NK-92 (cell line): ENCODE data around the gene CAST.
"Not testable (repeated sequence)": the region's sequence is repeated elsewhere in the genome, so short reads cannot be mapped to it uniquely, and the experiment has no call there.

Source experiments
- DNase-seq: peaks from one replicate; lab custom pipeline; 2025; ENCODE audit not compliant: unreplicated experiment; lab: John Stamatoyannopoulos, UW

CAST gene, protein sequence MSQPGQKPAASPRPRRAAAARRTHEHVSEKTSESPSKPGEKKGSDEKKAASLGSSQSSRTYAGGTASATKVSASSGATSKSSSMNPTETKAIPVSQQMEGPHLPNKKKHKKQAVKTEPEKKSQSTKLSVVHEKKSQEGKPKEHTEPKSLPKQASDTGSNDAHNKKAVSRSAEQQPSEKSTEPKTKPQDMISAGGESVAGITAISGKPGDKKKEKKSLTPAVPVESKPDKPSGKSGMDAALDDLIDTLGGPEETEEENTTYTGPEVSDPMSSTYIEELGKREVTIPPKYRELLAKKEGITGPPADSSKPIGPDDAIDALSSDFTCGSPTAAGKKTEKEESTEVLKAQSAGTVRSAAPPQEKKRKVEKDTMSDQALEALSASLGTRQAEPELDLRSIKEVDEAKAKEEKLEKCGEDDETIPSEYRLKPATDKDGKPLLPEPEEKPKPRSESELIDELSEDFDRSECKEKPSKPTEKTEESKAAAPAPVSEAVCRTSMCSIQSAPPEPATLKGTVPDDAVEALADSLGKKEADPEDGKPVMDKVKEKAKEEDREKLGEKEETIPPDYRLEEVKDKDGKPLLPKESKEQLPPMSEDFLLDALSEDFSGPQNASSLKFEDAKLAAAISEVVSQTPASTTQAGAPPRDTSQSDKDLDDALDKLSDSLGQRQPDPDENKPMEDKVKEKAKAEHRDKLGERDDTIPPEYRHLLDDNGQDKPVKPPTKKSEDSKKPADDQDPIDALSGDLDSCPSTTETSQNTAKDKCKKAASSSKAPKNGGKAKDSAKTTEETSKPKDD

DNA sequence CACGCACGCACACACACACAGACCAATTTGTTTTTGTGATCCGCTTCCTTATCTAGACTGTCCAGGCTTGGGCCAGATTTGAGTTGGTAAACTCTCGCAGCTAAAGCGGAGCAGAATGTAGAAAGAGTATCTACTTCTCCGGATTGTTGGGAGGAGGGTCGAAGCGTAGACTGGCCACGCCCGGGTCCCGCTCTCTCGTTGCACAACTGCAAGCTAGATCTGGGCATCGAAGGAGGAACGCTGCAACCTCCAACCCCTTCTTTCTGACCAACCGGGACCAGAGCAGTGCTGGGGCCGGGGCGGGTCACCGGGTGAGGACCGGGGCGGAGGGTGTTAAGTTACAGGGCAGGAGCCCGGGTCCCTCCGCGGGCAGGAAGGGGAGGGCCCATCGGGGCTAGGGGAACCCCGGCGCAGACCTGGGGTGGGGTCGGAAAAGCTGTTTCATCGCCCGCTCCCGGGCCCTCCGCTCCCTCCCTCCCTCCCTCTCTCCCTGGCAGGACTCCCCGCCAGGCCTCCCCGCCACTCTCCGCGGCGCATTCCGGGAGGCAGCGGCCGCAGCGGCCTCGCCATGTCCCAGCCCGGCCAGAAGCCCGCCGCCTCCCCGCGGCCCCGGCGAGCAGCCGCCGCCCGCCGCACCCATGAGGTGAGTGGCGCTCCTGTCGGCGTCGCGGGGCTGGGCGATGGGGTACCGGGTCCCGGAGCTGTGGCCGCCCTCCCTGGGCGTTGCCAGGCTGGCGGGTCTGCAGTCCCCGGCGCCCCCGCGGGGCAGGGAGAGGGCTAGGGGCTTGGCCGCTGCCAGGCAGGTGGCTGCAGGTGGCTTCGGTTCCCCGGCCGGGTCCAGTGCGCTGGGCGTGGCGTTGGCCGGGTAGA lies at the start of gene CAST:
Gene CAST (plus strand): TSS at position 522 of the 870 bp plus-strand sequence. CDS start 47 bp downstream, at position 569.
- no peak for DNase-seq

DNA sequence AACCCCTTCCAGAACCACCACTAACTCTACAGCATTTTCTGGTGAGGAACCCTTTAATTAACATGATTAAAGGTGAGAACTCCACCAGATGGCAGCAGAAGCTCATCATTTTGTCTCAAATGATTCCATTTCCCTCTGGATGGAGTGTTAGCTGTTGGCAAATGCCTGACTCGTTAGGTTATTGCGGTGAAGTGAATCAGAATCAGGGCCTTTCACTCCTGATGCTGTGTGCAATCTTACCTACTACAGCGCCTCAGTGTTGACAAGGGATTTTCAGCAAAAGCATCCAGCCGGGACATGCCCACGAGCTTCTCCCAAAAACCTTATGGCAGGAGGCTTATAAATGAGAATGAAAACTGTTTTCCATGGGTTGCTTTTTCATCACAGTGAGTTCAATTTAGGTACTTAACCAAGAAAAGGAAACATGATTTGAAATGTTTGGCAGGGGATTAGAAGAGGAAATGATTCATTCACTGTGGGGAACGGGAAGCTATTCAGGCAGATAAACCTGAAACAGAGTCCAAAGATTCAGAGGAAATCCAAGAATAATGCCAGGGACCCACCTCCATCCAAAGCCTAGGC lies 48.0 kb upstream of the CAST start:
- no peak for DNase-seq

DNA sequence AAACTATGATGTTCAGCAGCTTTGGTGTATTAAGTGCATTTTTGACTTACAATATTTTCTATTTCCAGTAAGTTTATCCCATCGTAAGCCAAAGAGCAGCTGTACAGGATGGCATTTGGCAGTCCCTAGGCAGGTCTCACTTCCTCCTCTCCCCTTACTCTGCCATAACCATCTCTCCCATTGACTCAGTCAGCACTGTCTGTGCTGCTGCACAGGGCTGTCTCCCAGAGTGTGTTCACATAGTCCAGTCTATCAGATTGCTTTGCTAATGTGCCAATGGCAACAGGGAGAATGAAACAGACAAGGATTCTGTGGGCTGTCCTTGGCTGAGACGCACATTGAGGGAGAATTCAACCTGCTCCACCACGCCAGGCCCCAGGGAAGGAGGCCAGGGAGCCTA lies 47.0 kb upstream of the CAST start:
- no peak for DNase-seq

DNA sequence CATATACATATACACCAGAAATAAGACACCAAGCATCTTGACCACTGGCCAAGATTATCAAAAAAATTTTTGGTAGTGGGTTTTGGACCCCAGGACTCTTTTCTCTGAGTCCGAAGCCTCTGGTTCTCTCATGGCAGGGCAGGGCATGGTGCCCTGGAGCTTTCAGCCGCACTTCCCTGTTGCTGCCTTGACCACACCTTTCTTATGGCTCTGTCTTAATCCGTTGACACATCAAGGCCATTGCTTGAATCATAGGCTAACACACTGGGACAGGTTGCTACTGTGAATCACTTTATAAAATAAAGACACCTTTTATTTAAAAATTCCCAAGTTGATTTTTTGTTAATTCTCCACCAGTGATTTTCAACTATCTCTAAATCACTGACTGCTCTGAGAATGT lies 45.4 kb upstream of the CAST start:
- DNase-seq, result no peak

DNA sequence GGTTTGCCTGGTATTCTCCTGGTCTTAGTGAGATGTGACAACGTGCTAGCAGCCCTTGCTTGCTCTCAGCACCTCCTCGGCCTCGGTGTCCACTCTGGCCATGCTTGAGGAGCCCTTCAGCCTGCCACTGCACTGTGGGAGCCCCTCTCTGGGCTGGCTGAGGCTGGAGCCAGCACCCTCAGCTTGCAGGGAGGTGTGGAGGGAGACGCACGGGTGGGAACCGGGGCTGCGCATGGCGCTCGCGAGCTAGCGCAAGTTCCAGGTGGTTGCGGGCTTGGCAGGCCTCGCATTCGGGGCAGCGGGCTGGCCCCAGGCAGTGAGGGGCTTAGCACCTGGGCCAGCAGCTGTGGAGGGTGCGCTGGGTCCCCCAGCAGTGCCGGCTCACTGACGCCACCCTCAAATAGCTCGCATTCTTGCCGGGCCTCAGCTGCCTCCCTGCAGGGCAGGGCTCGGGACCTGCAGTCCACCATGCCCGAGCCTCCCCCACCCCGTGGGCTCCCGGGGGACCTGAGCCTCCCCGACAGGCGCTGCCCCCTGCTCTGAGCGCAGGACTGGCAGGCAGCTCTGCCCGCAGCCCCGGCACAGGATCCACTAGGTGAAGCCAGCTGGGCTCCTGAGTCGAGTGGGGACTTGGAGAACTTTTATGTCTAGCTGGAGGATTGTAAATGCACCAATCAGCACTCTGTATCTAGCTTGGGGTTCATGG lies 43.7 kb upstream of the CAST start:
- DNase-seq, result not testable (repeated sequence)

DNA sequence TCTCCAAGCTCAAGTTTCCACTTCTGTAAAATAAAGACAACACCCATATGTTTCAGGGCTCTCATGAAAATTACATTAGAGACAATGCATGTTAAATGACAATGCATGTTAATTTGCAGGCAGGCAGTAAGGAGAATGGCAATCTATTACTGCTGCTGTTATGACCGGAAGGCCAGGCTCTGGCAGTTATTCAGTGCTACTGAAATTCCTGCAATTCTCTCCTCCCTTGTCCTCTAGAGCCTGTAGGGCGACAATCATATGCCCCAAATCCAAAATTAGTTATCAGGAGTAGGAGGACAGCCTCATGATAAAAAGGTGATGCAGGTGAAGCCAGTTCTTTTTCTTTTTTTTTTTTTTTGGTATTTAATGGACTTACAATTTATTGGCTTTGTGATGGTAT lies 42.2 kb upstream of the CAST start:
- DNase-seq, result no peak

DNA sequence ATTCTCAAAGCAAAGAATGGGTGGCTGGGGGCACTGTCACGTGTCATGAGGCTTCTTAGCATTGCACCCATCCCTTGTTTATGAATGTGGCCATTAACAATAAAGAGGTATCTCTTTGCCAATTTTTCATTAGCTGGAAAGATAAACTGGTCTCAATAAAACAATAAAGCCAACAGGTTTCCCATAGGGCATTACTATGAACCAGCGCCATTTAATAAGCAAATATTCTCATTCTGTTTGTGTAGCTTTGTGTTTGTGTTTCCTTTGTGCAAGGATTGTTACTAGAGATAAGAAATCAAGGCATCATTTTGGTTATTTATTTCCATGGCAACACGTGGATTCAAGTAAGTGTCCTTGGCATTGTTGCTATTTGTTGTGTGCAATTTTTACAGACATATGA lies 37.6 kb upstream of the CAST start:
- no peak for DNase-seq

DNA sequence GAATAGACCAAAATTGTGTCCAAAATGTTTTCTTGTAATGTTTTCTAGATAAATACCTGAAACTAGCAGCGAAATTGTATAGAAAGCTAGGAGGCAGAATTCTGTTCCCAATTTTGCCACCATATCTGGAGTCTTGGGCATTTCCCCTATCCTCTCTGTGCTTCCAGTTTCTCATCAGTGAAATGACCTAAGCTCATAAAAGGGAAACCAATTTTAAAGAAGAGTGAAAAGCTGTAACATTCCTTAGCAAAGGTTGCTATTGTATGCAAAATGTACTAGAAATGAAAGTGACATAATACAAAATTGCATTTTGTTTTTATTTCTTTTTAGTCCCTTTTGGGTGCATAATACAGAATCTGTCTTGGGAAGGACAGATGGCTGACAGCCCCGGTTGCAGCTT lies 36.8 kb upstream of the CAST start:
- DNase-seq, result no peak

DNA sequence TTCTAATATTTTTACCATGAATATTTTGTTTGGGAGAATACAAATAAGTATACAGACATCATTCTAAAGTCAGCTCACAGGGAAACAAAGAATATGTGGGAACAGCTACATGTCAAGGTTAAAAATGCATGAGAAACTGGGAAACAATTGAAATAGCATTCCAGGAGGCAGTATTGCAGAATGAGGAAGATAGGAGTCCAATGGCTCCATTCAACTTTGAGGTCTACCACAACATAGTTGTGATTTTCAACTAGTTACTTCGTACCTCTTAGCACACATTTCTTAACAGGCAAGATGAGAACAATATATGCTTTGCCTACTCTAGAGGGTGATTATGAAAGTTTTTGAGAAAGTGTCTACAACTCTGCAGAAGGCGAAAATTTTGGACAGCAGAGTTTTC lies 35.2 kb upstream of the CAST start:
- no peak for DNase-seq

DNA sequence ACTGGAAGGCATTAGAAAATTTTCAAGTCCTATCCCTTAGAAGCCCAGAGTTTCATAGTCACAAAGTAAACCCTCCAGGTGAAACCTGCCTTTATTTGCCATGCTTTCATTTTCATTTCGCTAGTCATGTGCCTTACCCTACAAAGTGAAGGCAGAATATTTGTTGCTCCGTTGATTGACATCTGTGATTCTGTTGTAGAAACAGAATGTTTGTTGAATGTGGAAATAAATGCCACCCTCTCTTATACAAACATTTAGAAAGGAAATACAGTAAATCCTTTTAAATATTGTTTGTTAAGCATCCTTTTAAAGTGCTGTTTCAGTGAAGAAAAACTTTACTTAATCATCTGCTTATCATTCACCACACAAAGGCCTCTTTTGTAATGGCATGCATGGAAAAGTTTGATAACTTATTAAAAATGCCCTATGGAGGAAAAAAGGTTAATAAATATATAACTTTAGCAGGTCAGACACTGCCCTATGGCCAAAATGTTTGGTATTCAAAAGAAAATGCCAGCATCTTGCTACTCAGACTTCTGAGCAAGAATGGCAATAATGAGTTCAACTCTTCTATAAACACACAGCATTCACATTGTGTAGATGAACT lies 34.3 kb upstream of the CAST start:
- no peak for DNase-seq

DNA sequence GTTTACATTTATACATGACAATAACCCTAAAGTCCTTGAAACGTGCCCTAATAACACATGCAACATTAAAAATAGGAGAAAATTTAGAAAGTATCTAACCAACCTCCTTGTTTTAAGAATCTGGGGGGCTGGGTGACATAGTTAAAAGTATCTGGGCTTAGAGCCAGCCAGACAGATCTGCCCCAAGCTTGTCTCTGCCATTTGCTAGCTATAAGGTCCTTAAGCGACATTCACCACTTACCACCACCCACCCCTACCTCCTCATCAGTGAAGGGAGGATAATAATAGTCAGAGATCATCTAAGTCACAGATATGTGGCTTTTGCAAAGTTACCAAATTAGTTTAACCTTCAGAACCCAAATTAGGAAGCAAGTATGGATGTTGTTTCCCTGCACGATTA lies 33.8 kb upstream of the CAST start:
- no peak for DNase-seq

DNA sequence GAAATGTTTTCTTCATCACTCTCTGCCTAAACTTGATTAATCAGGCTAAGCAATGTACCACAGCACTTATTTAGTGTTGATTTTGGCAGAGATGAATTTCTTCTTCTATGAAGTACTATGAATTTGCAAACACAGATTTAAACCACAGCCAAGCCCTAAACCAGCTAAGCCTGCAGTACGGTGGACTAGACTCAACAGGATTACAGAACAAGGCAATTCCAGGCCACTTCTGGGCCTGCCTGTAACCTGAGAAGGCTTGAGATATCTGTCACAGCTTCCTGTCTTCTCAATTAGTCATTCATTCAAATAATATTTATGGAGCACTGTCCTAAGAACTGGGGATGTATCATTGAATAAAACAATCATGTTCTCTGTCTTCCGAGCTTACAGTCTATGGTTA lies 32.4 kb upstream of the CAST start:
- DNase-seq, result no peak

DNA sequence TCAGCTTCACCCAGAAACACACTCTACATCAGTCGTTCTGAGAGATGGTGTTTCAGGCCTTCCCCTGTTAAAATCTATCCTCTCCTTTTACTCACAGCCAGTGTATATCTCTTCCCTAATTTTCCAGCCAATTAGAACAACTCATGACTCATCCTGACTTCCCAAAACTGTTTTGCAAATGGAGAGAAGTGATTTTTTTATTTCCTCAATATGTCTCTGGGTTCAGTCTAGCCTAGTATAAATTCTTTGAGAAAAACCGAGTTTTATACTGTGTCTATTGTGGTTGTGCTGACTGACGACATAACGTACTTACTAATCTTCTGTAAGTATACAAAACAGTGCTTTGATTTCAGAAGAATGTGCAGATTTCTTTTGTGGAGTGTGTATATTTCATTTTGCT lies 28.4 kb upstream of the CAST start:
- DNase-seq, result no peak

DNA sequence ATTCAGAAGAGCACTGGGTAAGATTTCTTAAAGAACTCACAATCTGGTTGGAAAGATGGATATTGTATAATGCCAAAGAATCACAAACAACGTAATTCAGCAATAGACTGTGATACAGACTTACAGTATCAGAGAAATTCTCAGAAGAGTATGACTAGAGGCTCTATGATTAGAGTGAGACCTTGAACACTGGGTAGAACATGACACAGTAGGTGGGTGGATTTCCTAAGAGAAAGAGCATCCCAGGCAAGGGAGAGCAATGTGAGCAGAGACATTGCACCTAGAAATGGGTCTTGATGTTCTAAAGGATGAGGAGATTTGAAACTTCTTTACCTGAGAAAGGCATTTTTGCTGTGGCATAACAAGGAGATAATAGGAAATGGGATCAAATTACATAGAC lies 27.3 kb upstream of the CAST start:
- DNase-seq, result no peak

DNA sequence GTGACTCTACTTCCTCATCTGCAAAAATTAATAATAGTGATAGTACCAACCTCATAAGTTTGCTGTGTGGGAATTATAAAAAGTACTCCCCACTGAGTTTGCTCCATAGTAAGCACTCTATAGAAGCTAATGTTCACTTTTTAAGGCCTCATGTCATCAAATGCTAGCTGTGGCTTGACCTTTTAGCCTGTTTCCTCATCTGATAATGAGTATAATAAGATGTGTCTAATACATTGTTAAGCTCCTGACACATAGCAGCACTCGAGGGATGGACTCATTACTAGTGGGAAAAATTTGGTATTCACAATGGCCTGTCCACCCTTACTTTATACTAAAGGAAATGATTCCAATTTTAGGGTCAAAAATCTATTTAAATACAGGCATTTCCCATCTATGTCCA lies 26.1 kb upstream of the CAST start:
- no peak for DNase-seq

DNA sequence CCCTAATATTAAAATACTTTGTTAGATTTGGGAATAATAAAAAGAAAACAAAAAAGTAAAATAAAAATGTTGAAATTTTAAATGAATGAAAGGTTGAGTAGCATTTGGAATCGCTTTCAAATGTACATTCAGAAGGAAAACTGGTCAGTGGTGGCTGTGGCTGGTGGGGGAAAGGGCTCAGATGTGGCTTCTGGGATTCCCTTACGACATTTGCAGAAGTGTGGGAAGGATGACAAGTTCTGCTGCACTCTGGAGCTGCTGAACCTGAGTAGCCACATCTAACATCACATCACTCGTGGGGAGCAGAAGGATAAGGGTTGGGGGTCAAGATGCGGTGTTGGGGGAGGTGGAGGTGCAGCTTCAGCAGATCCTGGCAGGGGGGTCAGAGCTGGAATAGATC lies 25.6 kb upstream of the CAST start:
- no peak for DNase-seq

DNA sequence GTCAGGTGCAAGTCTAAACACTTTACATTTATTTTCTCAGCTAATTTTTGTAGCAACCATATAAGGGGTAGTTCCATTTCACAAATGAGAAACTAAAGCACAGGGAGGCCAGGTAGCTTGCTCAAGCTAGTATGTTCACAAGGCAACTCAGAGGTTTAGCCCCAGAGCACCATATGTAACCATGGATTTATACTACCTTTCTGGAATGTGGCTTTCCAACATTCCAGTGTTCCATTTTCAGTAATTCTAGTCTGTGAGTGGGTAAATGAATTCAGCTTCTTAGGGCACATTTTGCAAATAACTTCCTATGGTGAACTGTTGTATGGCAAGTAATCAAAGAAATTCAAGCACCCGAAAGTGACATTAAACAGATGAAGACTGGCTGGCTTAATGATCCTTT lies 25.0 kb upstream of the CAST start:
- DNase-seq, result no peak

DNA sequence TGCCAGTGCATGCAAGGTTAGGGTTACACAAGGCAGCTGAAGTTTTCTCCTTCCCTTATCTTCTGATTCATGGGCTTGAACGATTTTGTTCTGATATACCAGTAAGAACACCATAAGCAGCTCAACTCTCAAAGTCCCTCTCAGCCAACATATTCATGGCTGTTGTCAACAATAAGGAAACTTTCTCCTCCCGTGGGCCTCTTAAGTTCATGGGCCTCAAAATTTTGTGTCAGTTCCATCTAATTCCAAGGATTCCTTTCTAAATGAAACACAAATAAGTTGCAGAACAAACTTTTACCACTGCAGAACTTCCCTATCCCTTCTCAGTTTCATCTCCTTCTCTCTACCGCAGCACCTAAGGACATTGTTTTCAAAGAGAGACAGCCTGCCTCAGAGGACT lies 23.6 kb upstream of the CAST start:
- no peak for DNase-seq

DNA sequence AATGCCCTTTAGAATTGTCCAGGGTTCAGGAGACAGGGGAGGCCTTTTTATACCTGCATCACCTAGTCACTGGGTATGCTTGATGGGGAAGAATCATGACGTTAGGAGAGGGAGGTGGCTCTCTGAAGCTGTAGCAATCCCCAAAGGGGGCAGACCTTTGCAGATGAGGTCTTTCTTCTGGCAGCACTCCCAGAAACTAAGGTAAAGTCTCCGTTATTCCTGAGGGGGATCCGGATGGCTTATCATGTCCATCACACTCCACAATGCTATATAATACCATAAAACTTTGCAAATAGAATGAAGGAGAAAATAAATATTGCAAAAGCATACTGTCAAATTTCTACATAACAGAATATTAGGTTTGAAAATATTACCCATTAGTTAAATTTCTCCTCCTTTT lies 21.5 kb upstream of the CAST start:
- no peak for DNase-seq
